NCI-H1417 treated with DMSO at 0.1 percent for 48 hours (cell line): ENCODE results near the gene ZNF488.
"Not testable (repeated sequence)": the region's sequence is repeated elsewhere in the genome, so short reads cannot be mapped to it uniquely, and the experiment has no call there.

Experiments
- DNase-seq: peaks from one replicate; lab custom pipeline; 2025; lab: John Stamatoyannopoulos, UW

The ZNF488 gene

DNA sequence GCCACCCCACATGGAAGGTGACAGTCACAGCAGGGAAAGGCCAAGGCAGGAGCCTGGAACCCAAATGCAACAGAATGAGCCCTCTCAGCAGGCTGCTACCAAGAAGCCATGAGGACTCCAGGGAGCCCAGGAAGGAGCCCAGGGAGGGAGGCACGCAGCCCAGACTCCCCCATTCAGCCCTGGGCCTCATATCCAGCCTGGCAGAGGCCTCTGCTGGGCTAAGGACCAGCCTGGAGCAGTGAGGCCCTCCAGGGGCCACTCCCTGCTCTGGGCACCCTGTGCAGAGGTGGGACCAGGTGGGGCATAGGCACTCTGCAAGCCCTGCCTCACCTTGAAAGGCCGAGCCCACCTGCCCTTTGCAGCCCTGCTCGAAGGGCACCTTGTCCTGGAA lies 25.8 kb upstream of the ZNF488 start:
- DNase-seq = no peak

DNA sequence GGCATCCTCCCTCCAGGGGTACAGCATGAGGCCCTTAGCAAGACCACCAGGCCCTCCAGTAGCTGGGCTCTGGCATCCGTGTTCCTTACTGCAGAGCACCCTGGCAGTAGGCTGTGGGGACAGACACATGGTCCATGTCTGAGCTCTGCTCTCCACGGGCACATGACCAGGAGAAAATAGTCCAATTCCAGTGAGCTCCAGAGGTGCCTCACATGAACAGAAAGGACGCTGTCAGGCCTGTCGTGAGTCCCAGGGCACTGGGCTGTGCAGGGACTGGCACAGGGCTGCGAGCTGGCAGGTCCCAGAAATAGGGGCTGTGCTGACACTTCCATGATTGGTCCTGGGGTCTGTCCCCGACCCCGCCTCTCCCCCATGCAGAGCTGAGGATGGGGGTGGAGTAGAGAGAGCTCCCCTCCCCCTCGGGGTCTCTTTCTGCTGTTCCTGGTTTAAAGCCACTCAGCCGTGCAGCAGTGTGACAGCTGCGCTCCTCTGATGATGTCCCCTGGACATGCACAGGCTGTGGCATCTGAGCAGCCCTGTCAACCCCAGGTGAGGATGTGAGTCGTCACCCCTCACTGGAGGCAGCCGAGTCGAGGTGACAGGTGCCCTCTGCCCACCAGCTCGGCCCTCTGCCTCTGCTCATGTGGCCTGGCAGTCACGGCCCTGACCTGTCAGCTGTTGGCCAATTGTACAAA lies 25.2 kb upstream of the ZNF488 start:
- DNase-seq = no peak

DNA sequence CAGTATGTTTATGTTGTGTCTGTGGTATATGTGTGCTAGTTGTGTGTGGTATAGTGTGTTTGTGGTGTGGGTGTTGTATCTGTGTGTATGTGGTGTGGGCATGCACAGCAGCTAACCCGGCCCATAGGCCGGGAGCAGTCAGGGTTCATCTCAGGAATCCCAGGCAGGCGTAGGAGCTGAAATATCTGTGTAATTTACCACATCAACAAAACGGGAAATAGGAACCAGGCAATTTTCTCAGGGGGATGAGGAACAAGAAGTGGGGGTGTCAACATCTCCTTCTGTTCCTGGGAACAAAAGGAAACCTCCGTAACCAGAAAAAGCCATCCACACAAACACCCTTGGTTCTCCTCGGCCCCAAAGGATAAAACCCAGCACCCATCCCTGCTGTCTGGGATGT lies 24.5 kb upstream of the ZNF488 start:
- DNase-seq = no peak

DNA sequence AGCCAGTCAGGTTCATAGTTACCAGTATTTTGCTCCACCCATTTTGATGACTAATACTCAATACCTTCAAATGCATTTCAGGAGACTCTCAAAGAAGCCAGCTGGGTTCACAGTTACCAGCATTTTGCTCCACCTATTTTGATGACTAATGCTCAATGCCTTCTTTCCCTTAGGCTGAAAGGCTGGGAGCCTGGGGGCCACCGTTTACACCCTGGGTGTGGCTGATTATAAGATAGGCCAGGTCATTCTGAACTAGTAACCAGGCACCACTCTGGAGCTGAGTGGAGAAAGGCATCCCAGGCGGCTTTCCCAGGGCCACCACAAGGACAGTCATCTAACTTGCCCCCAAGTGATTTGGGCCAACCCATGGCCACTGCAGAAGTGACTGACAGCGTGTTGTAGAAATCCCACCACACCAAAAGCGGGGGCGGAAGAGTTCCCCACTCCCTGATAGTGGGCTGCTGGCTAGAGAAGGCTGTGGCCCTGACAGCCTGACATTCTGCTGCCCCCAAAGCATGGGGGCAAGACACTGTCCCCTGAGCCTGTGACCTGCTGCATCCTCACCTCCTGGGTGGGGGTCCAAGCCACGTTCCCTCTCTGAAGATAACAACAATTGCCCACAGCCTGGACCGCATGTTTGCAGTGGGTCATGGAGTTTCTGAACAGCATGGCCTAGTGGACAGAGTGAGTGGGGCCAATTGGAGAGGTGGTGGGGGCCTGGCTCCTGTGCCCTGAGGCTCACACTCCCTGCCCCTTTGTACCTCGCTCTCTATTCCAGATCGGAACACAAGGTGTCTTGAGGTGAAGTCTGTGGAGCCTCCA lies 23.0 kb upstream of the ZNF488 start:
- no peak for DNase-seq

DNA sequence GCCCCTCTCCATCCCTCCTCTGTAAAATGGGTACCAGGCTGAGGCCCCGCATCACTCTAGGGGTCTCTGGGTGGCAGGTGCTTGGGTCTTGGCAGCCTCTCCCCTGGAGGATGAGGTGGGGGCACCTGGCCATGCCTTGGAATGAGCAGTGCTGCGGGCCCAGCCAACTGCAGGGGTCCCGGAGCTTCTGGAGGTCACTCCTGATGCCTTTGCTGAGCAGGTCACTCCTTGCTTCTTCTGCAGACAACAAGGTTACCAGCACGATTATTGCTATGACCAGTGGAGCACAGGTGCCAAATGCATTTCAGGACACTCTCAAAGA lies 22.4 kb upstream of the ZNF488 start:
- DNase-seq = no peak

DNA sequence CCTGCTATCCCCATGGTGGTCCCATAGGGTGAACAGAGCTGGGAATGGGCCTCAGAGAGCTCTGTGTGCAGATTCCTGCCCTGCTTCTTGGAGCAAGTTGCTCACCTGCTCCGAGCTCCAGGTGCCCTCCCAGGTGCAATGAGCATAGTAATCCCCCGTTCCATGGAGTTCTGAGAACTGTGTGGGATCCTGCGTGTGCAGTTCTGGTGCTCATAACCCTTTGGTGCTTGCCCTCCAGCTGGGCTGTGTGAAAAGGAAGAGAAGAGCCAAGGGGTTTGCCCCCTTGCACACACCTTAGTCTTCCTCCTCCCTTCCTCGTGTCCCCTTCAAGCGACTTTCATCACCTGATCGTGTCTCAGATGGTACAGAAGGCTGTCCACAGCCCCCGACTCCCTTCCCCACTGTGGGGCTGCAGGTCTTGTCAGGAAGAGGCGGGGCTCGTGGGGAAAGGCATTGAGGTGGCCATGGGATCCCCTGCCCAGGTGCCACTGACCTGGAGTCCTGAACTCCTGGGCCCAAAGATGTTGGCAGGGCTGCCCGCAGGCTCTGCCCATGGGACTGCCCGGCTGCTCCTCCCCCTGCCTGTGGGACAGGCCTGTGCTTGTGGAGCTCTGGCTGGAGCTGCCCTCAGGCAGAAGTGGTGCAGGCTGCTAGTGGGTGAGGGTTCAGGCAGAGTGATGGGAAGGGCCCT lies 21.9 kb upstream of the ZNF488 start:
- DNase-seq = no peak

DNA sequence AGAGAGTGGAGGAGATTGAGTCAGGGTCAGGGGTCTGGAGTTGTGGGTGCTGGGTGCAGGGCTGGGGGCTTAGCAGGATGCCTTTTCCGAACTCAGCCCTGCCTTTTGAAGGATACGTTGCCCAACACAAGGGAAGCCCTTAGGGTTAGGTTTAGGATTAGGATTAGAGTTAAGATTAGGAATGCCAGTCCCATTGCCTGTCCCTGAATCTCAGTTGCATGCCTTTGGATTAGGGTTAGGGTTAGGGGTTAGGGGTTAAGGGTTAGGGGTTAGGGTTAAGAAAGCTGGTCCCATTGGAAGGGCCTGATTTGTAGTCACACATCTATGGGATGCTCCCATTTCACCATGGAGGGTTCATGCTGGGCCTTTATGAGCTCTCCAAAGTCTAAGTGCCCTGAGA lies 20.8 kb upstream of the ZNF488 start:
- no peak for DNase-seq

DNA sequence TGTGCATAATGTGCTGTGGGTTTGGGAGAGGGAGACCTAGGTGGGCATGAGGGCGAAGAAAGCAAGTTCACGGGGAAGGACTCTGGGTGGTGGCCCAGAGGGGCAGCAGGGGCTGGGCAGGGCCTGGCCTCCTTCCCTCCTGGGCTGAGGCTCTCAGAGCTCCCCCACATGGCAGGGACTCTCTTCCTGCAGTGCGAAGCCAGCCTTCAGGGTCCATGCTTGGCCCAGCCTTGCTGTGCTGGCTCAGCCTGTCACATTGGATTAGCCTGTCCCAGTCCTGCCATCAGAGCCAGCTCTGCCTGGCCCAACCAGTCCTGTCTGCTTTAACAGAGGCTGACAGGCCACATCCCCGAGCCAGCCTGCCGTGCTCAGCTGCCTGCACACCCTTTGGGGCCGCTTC lies 20.4 kb upstream of the ZNF488 start:
- no peak for DNase-seq

DNA sequence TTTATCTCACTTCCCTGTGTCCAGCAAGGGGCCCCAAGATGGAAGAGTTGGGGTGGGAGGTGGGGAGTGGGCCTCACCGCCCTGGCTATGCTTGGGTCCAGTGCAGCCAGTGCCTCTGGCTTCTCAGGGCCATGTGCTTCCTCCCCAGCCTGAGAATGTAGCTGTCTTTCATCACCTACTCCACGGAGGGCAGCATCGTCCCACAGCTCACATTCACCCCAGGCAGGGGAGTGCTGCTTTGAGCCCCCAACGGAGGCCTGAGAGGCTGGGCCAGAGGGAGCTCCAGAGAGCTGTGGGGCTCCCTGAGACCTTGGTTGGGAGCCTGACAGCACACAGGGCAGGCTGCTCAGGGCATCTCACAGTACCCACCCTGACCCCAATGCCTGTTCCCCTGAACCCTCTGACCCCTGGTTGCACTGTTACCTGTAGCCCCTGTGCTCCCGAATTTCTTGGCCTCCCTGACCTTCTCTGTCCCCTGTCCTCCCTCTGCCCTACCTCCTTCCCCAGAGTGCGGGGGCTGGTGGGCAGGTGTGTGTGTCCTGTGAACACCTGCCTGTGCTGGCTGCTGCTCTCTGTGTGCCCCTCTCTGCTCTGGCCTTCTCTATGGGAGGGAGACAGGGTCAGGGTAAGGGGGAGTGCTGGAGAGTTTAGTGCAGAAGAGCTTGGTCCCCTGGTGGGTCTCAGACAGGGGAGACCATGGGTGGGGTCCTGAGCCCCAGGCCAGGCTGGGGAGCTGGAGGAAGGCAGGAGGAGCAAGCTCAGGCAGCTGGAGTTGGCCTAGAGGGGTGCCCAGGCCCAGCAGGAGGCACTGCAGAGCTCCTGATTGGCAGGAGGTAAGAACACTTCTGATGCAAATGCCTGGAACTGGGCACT lies 19.6 kb upstream of the ZNF488 start:
- no peak for DNase-seq

DNA sequence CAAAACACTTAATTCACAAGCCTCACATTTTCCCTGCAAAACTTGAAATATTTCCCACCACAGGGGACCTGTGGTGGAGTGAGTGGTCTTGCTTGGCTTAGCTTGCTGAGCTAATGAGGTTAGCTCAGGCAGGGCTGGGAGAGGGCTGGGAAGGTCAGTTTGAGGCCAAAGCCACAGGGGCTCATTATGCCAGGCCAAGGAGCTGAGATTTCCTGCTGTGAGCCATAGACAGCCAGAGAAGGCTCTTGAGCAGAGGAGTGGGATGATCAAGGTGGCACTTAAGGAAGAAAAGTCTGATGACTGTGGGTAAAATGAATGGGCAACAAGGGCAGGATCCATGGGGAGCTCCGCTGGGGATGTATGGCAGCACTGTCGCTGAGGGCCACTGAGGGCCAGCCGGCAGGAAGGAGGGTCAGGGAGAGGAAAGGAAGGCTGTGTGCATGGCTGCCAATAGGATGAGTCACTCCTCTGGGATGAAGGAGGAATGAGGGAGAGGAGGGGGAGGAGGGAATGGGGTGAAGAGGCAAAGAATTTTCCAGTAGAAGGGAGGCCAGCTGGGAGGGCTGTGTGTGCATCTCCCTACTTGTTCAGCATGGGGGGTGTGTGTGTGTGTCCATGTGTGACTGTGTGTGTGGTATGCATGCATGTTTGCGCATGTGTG lies 18.7 kb upstream of the ZNF488 start:
- no peak for DNase-seq

DNA sequence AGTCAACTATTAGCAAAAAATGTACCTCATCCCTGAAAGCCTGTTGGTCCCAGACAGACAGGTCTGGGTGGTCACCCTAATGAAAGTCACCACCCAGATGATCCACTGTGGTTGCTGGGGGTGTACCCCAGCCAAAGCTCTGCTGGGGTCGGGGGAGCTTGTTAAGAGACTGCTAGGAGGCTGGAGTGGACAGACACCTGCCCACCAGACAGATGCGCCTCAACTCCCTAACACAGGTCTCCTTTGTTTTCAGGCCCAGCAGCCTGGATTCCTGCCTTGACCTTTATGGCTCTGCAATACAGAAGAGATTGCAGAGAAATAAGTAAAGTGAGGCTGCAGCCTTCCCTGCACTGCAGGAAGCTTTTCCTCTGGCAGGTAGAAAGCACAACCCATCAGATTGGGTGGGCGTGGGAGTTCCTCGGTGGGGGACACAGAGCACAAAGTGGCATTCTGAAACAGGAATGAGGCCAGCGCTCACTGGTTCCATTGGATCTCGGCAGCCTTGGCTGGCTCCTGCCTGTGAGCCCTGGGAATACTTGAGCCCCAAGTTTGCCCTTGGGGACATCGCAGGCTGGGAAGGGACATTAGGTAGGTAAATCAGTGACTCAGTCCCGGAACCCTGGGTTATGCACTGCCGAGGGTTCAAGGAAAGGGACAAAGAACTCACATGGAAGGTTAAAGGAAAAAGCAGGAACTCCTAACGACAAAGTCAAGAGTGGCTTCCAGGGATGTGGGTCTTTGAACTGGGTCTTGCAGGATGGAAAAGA lies 18.0 kb upstream of the ZNF488 start:
- no peak for DNase-seq

DNA sequence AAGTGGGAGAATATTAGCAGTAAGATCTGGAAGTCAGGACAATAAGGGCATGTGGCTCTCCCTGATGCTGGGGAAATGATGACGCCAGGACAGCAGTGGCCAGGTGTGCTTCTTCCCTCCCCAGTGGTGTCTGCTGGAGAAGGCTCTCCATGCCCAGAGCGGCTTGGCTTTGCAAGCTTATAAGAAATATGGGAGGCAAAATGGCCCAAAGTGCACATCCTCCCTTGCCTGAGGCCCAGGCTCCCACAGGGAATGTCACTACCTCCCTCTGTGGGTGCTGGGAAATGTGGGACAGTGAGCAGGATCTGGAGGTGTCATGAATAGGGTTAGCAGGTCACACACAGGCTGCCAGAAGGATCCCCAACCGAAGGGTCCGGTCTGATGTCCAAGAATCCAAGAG lies 17.1 kb upstream of the ZNF488 start:
- DNase-seq = no peak

DNA sequence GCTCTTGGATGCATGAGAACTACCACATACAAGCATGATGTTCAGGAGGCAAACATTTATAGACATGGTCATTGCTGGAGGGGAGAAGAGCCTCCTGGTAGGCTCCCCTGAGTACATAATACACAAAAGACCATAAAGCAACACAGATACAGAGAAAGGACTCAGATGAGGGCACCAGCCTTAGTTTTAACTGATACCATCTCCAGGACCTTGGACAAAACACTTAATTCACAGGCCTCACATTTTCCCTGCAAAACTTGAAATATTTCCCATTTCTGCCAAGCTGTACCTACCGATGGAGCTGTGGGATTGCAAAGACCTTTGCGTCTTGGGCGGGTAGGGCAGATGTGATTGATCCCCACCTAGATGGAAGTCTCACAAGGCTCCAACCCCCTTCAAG lies 16.7 kb upstream of the ZNF488 start:
- DNase-seq = no peak

DNA sequence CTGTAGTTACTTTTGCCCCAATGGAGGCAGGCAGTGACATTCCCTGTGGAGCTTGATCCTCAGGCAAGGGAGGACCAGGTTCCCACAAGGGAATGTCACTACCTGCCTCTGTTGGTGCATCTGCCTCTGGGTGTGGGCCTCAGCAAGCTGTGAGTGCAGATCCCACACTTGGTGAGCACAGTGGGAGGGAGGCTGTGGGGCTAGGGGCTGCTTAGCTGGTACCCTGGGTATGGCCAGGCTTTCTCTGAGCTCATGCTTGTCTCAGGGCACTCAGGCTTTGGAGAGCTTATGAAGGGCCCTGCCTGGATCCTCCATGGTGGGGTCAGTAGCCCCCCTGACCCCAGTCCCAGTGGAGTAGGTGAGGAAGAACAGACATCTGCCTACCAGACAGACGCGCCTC lies 16.2 kb upstream of the ZNF488 start:
- DNase-seq = no peak

DNA sequence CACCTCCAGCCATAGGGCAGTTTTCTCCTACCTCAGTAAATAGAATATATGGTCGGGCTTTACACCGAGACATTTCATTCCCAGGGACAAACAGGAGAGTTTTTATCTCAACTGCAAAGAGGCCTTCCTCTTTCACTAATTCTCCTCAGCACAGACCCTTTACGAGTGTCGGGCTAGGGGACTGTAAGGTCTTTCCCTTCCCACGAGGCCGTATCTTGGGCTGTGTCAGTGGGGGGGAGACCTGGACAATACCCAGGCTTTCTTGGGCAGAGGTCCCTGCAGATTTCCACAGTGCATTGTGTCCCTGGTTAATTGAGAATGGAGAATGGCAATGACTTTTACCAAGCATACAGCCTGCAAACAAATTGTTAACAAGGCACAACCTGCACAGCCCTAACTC lies 13.2 kb upstream of the ZNF488 start:
- no peak for DNase-seq

DNA sequence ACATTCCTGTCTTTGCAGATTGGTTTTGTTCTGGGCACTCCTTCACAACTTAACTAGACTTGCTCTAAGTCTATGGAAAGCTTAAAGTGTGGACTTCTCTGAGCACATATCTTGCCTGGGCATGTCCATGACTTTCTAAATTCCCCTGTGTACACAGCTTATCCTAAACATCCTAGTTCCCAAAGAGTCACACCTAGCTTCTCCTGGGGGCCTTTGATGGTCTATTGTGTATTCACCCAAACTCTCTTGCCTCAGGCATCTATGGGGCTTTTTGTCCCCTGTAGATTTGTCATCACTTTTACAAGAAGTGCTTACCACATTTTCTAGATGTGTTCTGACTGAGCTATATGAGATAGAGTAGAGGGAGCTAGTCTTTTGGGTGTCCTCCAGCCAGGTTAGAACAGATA lies 12.2 kb upstream of the ZNF488 start:
- DNase-seq = no peak

DNA sequence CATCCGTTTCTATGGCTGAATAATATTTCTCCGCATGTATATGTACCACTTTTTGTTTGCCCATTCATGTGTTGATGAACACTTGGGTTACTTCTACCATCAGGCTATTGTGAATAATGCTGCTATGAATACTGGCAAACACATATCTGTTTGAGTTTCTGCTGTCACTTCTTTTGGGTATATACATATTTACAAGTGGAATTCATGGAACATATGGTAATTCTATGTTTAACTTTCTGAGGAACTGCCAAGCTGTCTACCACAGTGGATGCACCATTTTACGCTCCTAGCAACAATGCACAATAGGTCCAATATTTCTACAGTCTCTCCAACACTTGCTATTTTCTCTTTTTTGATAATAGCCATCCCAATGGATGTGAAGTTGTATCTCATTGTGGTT lies 5.5 kb upstream of the ZNF488 start:
- no peak for DNase-seq

DNA sequence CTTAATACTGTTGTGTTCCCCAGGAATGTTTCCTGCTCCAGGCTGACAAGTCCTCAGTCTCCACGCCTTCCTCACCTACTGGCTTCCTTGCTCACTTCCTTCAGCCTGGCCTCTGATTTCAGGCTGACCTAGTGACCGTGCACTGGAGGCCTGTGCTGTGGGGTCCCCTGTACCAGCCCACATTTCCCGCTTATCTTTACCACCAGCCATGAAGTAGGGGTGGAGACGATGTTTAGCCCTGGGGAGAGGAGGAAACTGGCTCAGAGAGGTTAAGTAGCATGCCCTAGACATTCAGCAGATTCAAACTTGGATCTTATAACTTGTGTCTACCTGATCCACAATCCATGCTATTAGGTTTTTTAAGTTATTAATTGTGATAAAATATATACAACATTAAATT lies 4.8 kb upstream of the ZNF488 start:
- no peak for DNase-seq

DNA sequence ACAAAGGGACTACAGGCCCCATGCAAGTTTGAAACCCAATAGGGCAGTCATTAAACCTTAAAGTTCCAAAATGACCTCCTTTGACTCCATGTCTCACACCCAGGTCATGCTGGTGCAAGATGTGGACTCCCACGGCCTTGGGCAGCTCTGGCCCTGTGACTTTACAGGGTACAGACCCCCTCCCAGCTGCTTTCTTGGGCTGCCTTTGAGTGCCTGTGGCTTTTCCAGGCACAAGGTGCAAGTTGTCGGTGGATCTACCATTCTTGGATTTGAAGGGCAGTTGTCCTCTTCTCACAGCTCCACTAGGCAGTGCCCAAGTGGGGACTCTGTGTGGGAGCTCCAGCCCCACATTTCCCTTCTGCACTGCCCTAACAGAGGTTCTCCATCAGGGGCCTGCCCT lies 2.0 kb upstream of the ZNF488 start:
- DNase-seq = not testable (repeated sequence)

DNA sequence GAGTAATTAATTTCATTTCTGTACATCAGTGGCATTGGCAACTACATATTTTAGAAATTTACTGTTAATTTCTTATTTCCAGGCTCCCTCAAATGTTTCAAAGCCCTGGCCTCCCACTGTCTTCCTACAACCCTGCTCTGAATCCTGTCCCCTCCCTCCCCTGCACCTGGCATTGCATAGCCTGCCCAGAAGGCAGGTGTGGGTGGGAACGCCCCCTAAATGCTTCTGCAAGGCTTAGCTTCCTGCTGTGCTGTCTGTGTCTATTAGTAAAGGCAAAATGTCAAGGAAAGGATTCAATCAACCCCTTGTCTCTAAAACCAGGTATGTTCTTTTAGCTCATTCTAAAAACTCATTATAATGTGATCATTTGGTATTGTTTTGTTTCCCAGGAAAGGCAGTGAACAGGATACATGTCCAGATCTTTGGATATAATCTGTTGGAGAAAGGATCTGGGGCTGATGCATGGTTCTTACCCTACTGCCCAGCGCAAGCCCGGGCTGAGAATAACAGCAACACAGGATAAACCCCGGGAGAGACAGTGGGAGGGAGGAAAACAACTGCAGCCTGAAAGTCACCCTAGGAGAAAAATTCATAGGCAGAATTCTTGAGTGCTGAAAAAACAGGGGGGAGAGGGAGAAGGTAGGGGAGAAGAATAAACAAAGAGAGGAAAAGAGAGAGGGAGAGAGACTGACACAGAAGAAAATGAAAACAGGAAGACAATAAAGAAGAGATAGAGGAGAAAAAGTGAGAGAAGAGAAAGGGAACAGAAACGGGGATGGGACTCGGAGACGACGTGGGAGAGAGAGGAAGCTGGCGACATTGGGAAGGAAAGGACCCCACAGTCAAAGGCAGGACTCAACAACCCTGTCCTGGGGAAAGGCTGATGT lies 589 bp downstream of the ZNF488 start:
- peak; percentile 16 for DNase-seq
